Measurements from ENCODE around the gene BARHL2. TPM values are rescaled to one million over a fixed set of nuclear protein-coding genes. Genes with fewer than 3 reads are reported as not detected.

The BARHL2 gene
- not detected in 3 replicates for total RNA-seq
- long read RNA-seq = 0 reads

GRCh38 chr1:90716552-90717355, at the start of gene BARHL2:
TSS of gene BARHL2 (minus strand) at chr1:90717302. CDS start at chr1:90717195, 107 bp downstream.
- Mint-ChIP-seq H3K36me3 (ENCODE audit: low read depth) (peaks cover 8% of the 10 kb centered on the region), H3K4me1 (ENCODE audit: low read depth) (peaks cover 17% of the 10 kb centered on the region), H3K27me3 (ENCODE audit: low read depth) (peaks cover 82% of the 10 kb centered on the region), H3K27ac (ENCODE audit: unreplicated experiment) (no peak within 1 kb of the TSS), H3K4me3 (ENCODE audit: unreplicated experiment) (peak within 1 kb of the TSS; percentile 71), H3K9me3 (ENCODE audit: low read depth) (peaks cover 3% of the 10 kb centered on the region)
- no peak for DNase-seq (ENCODE audit: low spot score)
- TF ChIP-seq CTCF (IDR thresholded peaks at IDR 0.05) = no peak

GRCh38 chr1:90763930-90764329, 46.8 kb upstream of the BARHL2 start:
- Mint-ChIP-seq H3K4me3 (ENCODE audit: unreplicated experiment) (no peak overlapping the region), H3K27me3 (ENCODE audit: low read depth) (peaks cover 22% of the 10 kb centered on the region), H3K9me3 (ENCODE audit: low read depth) (no peaks in the 10 kb centered on the region), H3K27ac (ENCODE audit: unreplicated experiment) (no peak overlapping the region), H3K4me1 (ENCODE audit: low read depth) (no peaks in the 10 kb centered on the region), H3K36me3 (ENCODE audit: low read depth) (no peaks in the 10 kb centered on the region)
- DNase-seq (ENCODE audit: low spot score) = no peak
- TF ChIP-seq CTCF (IDR thresholded peaks at IDR 0.05) = no peak

DNA sequence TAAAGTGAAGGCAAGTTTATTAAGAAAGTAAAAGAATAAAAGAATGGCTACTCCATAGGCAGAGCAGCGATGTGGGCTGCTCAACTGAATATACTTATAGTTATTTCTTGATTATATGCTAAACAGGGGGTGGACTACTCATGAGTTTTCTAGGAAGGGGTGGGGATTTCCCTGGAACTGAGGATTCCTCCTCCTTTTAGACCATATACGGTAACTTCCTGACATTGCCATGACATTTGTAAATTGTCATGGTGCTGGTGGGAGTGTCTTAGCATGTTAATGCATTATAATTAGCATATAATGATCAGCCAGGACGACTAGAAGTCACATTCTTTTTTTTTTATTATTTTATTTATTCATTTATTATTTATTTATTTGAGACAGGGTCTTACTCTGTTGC, 46.4 kb upstream of the BARHL2 start:
- H3K27me3 Mint-ChIP-seq (ENCODE audit: low read depth) = peaks cover 22% of the 10 kb centered on the region

GRCh38 chr1:90761781-90762589, 44.9 kb upstream of the BARHL2 start:
- H3K4me1 Mint-ChIP-seq (ENCODE audit: low read depth) = no peaks in the 10 kb centered on the region
- no peak for TF ChIP-seq CTCF (IDR thresholded peaks at IDR 0.05)
- H3K4me3 Mint-ChIP-seq (ENCODE audit: unreplicated experiment) = no peak overlapping the region
- no peak for DNase-seq (ENCODE audit: low spot score)
- no peaks in the 10 kb centered on the region for H3K36me3 Mint-ChIP-seq (ENCODE audit: low read depth)
- no peak overlapping the region for H3K27ac Mint-ChIP-seq (ENCODE audit: unreplicated experiment)
- no peaks in the 10 kb centered on the region for H3K9me3 Mint-ChIP-seq (ENCODE audit: low read depth)
- peaks cover 21% of the 10 kb centered on the region for H3K27me3 Mint-ChIP-seq (ENCODE audit: low read depth)

More for the DNA sequence above, 46.4 kb upstream of the BARHL2 start:
- no peaks in the 10 kb centered on the region for H3K4me1 Mint-ChIP-seq (ENCODE audit: low read depth)
- no peak overlapping the region for H3K27ac Mint-ChIP-seq (ENCODE audit: unreplicated experiment)
- H3K36me3 Mint-ChIP-seq (ENCODE audit: low read depth) = no peaks in the 10 kb centered on the region
- no peaks in the 10 kb centered on the region for H3K9me3 Mint-ChIP-seq (ENCODE audit: low read depth)
- H3K4me3 Mint-ChIP-seq (ENCODE audit: unreplicated experiment) = no peak overlapping the region
- TF ChIP-seq CTCF (IDR thresholded peaks at IDR 0.05) = no peak
- DNase-seq (ENCODE audit: low spot score) = no peak

DNA sequence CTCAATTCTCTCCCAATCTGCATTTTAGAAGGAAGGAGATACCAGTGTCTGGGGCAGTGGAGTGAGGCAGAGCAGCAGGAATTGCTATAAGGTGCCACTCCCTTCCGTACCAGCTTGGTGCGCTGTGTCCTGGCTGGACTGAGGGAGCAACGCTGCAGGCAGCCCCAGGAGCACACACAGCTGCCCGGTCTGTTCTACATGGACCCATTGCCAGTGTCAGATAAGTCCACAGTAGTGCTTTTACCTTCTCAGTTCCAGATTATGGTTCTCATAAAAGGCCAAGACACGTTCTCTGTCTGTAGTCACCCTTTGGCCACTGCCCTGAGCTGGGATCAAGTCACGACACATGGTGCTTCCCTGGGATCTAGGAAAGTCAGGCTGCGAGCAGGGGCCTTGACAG, 44.1 kb upstream of the BARHL2 start:
- no peaks in the 10 kb centered on the region for H3K9me3 Mint-ChIP-seq (ENCODE audit: low read depth)
- no peak for DNase-seq (ENCODE audit: low spot score)
- H3K27me3 Mint-ChIP-seq (ENCODE audit: low read depth) = peaks cover 23% of the 10 kb centered on the region
- H3K36me3 Mint-ChIP-seq (ENCODE audit: low read depth) = no peaks in the 10 kb centered on the region
- H3K4me3 Mint-ChIP-seq (ENCODE audit: unreplicated experiment) = no peak overlapping the region
- TF ChIP-seq CTCF (IDR thresholded peaks at IDR 0.05) = no peak
- H3K27ac Mint-ChIP-seq (ENCODE audit: unreplicated experiment) = no peak overlapping the region
- no peaks in the 10 kb centered on the region for H3K4me1 Mint-ChIP-seq (ENCODE audit: low read depth)
